Measurements from ENCODE around the gene MARS1.
"Not testable (repeated sequence)": the region's sequence is repeated elsewhere in the genome, so short reads cannot be mapped to it uniquely, and the experiment has no call there.

MARS1 gene

GRCh38 chr12:57550641-57551549 is 63.0 kb downstream of the MARS1 start:
- no peak for DNase-seq (ENCODE audit: low read depth in 2 of 2)

DNA sequence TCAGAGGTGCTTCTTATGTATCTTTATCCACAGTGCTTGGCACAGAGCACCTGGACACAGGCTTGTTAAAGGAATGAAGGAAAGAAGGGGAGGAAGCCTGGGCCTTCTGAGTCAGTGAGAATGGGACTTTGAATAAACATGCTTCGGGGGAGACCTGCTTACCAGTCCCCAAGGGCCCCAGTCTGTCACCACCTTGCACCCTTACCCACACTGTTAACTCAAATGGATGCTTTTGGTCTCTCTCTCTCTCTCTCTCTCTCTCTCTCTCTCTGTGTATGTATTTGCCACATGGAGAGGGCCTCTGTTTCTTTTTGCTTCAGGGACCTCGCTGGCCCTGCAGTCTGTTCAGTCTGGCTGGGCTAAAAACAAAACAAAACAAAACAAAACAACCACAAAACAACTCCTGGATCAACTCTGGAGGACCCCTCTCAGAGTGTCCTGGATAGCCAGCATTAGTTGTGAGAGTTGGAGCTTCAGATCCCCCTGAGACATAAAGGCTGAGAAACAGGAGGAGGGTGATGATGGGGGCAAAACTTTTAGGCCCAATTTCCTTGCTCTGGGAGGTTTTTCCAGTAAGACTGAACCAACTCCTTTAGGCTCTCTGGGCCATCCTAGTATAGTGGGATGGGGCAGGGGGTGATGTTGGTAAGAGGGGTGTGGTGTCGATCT is 63.9 kb downstream of the MARS1 start:
- DNase-seq (ENCODE audit: low read depth in 2 of 2) = no peak

DNA sequence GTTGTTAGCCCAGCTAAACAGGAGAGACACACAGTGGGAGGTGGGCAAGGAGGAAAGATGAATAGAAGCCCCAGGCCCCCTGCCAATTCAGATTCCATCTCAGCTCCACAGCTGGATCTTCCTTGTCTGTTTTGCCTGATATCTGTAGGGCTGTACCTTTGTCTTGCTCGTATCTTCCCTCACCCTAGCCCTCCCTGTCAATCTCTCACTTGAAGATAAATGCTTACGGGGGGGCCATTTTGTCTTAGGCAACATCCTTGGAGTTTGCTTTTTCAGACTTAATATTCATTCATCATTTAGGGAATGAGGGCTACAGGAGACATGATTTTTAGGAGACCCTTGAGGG is 64.4 kb downstream of the MARS1 start:
- no peak for DNase-seq (ENCODE audit: low read depth in 2 of 2)

GRCh38 chr12:57552835-57553313 is 65.0 kb downstream of the MARS1 start:
- no peak for DNase-seq (ENCODE audit: low read depth in 2 of 2)

- DNase-seq (ENCODE audit: low read depth in 2 of 2) = no peak
Measured at GRCh38 chr12:57553343-57554202, 65.7 kb downstream of the MARS1 start.

DNA sequence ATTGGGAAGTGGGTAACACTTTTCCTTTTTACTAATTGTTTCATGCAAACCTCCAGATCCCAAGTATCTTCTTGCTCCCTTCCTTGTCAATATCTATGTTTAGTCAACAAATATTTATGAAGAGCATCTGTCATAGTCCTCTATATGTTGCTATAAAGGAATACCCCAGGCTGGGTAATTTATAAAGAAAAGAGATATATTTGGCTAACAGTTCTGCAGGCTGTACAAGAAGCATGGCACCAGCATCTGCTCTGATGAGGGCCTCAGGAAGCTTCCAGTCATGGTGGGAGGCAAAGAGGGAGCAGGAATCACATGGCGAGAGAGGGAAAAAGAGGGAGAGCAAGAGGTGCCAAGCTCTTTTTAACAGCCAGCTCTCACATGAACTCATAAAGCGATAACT is 66.6 kb downstream of the MARS1 start:
- no peak for DNase-seq (ENCODE audit: low read depth in 2 of 2)

- no peak for DNase-seq (ENCODE audit: low read depth in 2 of 2)
Measured at GRCh38 chr12:57554897-57555296, 67.0 kb downstream of the MARS1 start.

DNA sequence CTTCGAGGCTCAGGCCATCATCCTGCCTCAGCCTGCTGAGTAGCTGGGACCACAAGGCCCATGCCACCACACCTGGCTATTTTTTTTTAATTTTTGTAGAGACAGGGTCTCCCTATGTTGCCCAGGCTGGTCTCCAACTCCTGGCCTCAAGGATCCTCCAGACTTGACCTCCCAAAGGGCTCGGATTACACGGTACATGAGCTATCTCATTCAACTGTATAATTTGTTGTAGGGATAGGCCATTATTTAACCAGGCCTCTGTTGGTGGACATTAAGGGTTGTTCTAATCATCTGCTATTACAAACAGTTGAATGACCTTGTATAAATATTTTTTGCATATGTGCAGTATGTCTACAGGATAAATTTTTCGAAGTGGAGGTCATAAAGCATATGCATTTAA is 71.0 kb downstream of the MARS1 start:
- no peak for DNase-seq (ENCODE audit: low read depth in 2 of 2)

DNA sequence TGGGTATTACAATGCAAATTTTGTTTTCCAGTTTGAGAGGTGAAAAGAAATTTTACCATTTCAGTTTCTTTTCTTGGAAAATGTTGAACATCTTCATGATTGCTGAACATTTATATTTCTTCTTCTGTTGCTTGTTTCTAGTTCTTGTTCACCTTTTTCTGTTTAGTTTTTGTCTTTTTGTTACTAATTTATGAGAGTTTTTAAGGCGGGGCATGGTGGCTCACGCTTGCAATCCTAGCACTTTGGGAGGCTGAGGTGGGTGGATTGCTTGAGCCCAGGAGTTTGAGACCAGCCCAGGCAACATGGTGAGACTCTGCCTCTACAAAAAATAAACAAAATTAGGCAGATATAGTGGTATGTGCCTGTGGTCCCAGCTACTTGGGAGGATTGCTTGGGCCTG is 72.6 kb downstream of the MARS1 start:
- DNase-seq (ENCODE audit: low read depth in 2 of 2) = no peak

- DNase-seq (ENCODE audit: low read depth in 2 of 2) = not testable (repeated sequence)
Measured at GRCh38 chr12:57561117-57561516, 73.2 kb downstream of the MARS1 start.

DNA sequence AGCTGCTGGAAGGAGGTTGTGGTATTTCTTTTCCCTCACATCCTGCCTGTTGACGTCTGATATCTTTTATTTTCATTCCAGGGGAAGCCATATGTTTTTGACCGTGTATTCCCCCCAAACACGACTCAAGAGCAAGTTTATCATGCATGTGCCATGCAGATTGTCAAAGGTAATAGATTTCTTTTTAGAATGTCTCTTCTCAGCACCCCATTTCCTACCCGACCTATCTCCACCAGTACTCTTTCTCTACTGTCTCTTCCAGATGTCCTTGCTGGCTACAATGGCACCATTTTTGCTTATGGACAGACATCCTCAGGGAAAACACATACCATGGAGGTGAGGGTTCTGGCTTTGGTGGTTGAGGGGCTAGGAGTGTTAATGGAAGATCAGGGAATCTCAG is 75.5 kb downstream of the MARS1 start:
- no peak for DNase-seq (ENCODE audit: low read depth in 2 of 2)

DNA sequence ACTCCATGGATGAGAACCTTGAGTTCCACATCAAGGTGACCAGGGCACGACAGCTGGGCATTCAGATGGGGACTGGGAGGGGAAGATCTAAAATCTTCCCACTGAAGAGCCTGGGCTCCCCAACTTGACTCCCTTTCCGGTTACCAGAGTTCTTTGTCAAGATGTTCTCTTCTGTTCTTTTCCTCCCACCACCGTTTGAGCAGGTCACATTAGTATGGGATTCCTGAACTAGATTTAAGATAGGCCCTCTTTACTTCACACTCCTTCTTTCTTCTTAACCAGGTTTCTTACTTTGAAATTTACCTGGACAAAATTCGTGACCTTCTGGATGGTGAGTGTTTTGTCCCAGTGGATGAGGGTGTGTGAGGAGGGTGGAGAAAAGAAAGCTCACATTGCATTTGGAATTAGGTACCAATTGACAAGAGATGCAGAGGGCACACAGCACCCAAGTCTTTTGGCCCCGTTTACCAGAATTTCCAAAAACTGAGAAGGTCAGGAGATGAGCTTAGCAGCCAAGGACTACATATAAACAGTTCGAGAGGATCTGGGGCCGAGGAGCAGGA is 76.4 kb downstream of the MARS1 start:
- no peak for DNase-seq (ENCODE audit: low read depth in 2 of 2)
